Cardiac muscle cell (in vitro differentiated cells and primary cell): ENCODE results near the gene MYOD1. TPM values are rescaled to one million over a fixed set of nuclear protein-coding genes. Genes with fewer than 3 reads are reported as not detected.

Experiments used
- DNase-seq, 2 donors: peaks; one replicate each; pipeline versions ENCODE4 v3.0.0 to v3.0.0-alpha.2; 2010 to 2017; ENCODE audit warnings: low read depth in 1 of 2, low spot score in 1 of 2
- H3K27ac ChIP-seq: fragments of 200-600 bp; sonication (generic); 2 replicates; pipeline ENCODE4 v1.5.1; 2016
- H3K27me3 ChIP-seq: fragments of 200-600 bp; sonication (generic); 2 replicates; pipeline ENCODE4 v1.6.0; 2016; ENCODE audit warnings: control low read depth
- H3K36me3 ChIP-seq: fragments of 200-600 bp; sonication (generic); 2 replicates; pipeline ENCODE4 v1.5.1; 2016; ENCODE audit warnings: control low read depth
- H3K4me1 ChIP-seq: fragments of 200-600 bp; sonication (generic); 2 replicates; pipeline ENCODE4 v1.8.1; 2017; ENCODE audit warnings: low read depth, mild to moderate bottlenecking, mixed run types
- H3K4me3 ChIP-seq: fragments of 200-600 bp; sonication (generic); 2 replicates; pipeline ENCODE4 v1.5.1; 2016; ENCODE audit warnings: mild to moderate bottlenecking
- H3K9me3 ChIP-seq: fragments of 200-600 bp; sonication (generic); 2 replicates; pipeline ENCODE4 v1.5.1; 2017; ENCODE audit warnings: low read depth, mild to moderate bottlenecking, control low read depth
- polyA plus RNA-seq: library from polyadenylated mRNA; unstranded; fragments of >200 nt; fragmentation: Nextera tagmentation; extraction: Ambion mirVana; gene quantifications from 2 replicates; pipeline ENCODE4 v1.2.1, GENCODE V29; 2016
- total RNA-seq: library from RNA; depleted of rRNA; stranded (reverse); fragments of >200 nt; gene quantifications from 2 replicates; pipeline ENCODE4 v1.2.3, GENCODE V29; 2016
- TF ChIP-seq, protein P1 (sequence below): IDR thresholded peaks from 2 replicates; pipeline ENCODE4 v1.5.1; 2012; ENCODE audit warnings: low read depth, mild to moderate bottlenecking, low read length

The MYOD1 gene
- total and polyA plus RNA-seq, 2 experiments from 2014 or later, result not detected

DNA sequence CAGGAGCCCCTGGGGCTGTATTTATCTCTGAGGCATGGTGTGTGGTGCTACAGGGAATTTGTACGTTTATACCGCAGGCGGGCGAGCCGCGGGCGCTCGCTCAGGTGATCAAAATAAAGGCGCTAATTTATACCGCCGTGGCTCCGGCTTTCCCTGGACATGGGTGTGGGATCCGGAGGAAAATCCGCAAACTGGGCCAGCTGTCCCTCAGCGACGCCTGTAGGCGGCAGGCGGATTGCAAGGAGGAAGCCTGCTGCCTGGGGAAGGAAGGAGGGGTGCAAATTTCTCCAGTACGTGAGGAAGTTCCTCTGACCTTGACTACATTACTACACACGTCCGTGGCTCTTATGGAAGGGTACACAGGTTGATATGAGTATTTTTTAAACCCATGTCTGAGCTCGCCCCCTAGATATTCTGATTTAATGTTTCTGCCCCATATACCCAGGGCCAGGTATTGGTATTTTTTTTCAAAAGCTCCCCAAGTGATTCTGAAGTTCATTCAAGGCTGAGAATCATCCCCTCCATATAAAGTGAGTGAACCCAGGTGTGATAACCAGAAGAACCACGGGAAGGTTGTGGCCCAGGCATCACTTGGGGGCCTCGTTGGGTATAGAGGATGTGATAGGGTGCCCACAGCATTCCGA, 2.8 kb downstream of the MYOD1 start:
- TF ChIP-seq, protein P1, sequence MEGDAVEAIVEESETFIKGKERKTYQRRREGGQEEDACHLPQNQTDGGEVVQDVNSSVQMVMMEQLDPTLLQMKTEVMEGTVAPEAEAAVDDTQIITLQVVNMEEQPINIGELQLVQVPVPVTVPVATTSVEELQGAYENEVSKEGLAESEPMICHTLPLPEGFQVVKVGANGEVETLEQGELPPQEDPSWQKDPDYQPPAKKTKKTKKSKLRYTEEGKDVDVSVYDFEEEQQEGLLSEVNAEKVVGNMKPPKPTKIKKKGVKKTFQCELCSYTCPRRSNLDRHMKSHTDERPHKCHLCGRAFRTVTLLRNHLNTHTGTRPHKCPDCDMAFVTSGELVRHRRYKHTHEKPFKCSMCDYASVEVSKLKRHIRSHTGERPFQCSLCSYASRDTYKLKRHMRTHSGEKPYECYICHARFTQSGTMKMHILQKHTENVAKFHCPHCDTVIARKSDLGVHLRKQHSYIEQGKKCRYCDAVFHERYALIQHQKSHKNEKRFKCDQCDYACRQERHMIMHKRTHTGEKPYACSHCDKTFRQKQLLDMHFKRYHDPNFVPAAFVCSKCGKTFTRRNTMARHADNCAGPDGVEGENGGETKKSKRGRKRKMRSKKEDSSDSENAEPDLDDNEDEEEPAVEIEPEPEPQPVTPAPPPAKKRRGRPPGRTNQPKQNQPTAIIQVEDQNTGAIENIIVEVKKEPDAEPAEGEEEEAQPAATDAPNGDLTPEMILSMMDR, result peak; percentile 61
- no peaks in the 10 kb centered on the region for H3K9me3 ChIP-seq
- no peaks in the 10 kb centered on the region for H3K36me3 ChIP-seq
- H3K27me3 ChIP-seq, result peaks cover 100% of the 10 kb centered on the region
- no peak overlapping the region for H3K4me3 ChIP-seq
- DNase-seq, result peak in 1 of 2 donors; percentile 30
- no peak overlapping the region for H3K27ac ChIP-seq
- H3K4me1 ChIP-seq, result no peaks in the 10 kb centered on the region

DNA sequence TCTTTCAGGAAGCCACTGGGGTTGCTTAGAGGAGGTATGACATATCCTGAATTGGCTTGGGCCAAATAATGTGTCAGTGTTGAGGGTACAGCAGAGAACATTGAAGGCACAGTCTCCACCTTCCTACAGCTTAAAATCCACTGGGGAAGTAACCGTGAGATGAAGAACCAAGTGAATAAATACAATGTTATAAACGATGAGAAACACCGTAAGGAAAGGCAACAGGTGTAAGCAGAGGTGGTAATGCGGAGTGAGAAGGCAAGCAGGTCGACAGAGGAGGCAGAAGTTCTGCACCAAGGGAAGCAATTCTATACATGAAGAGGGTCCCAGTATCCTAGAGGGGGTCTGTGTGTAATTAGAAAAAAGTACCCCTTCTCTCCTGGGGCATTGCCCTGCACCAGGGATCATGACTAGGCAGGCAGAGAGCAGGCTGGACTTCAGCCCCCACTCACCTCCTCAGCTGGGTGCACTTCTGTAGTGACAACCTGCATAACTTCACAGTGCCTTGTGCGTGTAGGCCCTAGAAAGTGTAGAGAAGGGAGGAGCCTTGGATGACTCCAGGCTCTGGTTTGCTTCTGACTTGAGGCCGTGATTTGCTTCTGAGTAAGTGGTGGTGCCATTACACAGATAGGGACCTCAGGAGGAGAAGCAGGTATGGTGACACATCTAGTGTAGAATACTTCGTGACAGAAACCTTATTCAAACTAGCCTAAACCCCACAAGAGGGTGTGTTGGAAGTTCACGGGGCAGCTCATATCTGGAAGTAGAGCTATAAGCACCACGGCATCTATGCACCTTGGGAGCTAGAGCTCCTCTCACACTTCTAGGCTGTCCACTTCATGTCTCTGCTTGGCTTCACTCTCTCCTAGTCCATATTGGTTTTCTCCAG, 4.9 kb downstream of the MYOD1 start:
- Histone ChIP-seq H3K4me1 (no peaks in the 10 kb centered on the region), H3K9me3 (no peaks in the 10 kb centered on the region), H3K4me3 (no peak overlapping the region), H3K27me3 (peaks cover 98% of the 10 kb centered on the region), H3K36me3 (no peaks in the 10 kb centered on the region), H3K27ac (no peak overlapping the region)
- DNase-seq, result no peak
- TF ChIP-seq, protein P1, result no peak

DNA sequence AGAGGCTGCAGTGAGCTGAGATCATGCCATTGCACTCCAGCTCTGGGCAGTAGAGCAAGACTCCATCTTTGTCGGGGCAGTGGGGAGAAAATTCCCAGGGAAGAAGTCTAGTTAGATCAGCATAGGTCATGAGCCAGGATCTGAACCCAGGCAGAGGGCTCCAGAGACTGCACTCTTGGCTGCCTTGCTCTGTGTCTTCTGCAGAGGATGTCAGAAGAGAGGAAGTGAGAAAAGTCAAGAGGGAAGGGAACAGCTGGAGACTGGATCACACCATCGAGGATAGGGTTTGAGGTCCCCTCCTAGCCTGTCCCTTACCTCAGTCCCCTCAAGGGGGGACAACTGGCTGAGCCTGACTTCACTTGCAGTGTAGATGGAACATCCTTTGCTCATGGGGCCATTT, 5.8 kb downstream of the MYOD1 start:
- DNase-seq, result no peak
- no peaks in the 10 kb centered on the region for H3K36me3 ChIP-seq

DNA sequence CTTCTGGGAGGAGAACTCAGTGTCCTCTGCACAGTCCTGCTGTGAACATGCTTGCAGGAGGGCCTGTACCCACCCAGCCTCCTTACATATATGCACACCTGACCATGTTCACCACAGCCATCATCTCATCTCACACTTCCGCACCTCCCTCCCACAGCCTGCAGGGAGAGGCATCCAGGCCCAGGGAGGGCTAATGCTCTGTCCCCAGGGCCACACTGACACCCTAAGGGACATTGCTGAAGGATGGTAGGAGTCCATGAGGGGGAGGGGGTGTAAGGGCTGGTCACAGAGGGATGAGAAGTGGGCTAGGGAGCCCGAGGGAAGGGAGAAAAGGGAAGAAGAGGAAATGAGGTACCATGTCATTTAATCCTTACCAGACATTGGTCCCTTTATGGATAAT, 10.8 kb downstream of the MYOD1 start:
- H3K27ac ChIP-seq, result no peak overlapping the region
- H3K4me3 ChIP-seq, result no peak overlapping the region
- H3K9me3 ChIP-seq, result no peaks in the 10 kb centered on the region
- H3K4me1 ChIP-seq, result no peaks in the 10 kb centered on the region
- peaks cover 66% of the 10 kb centered on the region for H3K27me3 ChIP-seq
- H3K36me3 ChIP-seq, result no peaks in the 10 kb centered on the region
- DNase-seq, result no peak
- TF ChIP-seq, protein P1, result no peak

More for the DNA sequence above, 5.8 kb downstream of the MYOD1 start:
- Histone ChIP-seq H3K27ac (no peak overlapping the region), H3K9me3 (no peaks in the 10 kb centered on the region), H3K4me1 (no peaks in the 10 kb centered on the region), H3K27me3 (peaks cover 98% of the 10 kb centered on the region), H3K4me3 (no peak overlapping the region)
- TF ChIP-seq, protein P1, result no peak

DNA sequence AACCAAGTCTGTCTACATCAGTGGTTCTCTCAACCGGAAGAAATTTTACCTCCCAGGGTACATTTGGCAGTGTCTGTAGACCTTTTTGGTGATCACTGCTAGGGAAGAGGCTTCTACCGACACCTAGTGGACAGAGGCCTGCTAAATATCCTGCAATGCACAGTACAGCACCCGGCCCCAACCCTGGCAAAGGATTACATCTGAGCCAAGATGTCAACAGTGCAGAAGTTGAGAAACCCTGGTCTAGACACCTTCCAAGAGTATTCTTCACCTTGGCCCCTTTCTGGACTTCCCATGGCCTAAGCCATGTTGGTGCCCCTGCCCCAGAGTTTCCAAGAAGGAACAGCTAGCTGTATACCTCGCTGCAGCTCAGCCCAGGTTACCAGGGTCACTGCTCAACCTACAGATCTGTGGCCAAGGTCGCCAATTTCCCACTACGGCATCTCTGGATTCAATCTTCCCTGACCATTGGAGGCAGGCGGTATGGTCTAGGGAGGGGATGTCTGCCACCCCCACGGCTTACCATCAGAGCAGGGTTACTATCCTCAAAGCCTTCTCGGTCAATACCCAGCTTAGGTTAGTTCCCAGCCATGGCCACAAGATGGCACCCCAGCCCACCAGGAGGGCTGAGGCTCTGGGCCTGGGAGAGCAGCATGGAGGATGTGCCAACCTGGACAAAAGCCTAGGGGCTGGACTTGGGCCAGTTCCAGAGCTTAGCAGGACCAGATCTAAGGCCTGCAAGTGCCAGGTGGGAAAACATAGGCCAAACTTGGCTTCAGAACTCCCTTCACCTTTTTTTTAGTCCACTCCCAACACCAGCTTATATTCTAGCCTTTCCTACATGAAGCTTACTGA, 11.5 kb downstream of the MYOD1 start:
- Histone ChIP-seq H3K4me1 (no peaks in the 10 kb centered on the region), H3K27me3 (peaks cover 66% of the 10 kb centered on the region), H3K36me3 (no peaks in the 10 kb centered on the region), H3K27ac (no peak overlapping the region), H3K9me3 (no peaks in the 10 kb centered on the region), H3K4me3 (no peak overlapping the region)
- TF ChIP-seq, protein P1, result peak; percentile 94
- peak; percentile 83 to 84 for DNase-seq
